Astrocyte (in vitro differentiated cells and primary cell): ENCODE results near the gene RAB3B.

Experiments
- EZH2 ChIP-seq: IDR thresholded peaks from 2 replicates; pipeline ENCODE4 v1.6.1; 2012; ENCODE audit warnings: mild to moderate bottlenecking, low read length, inconsistent platforms; ENCODE audit not compliant: insufficient read depth
- TF ChIP-seq, protein P1 (sequence below): IDR thresholded peaks from 2 replicates; pipeline ENCODE4 v1.5.1; 2011; ENCODE audit warnings: low read depth, mild to moderate bottlenecking, inconsistent platforms, low read length, moderate library complexity; ENCODE audit not compliant: insufficient read depth

DNA sequence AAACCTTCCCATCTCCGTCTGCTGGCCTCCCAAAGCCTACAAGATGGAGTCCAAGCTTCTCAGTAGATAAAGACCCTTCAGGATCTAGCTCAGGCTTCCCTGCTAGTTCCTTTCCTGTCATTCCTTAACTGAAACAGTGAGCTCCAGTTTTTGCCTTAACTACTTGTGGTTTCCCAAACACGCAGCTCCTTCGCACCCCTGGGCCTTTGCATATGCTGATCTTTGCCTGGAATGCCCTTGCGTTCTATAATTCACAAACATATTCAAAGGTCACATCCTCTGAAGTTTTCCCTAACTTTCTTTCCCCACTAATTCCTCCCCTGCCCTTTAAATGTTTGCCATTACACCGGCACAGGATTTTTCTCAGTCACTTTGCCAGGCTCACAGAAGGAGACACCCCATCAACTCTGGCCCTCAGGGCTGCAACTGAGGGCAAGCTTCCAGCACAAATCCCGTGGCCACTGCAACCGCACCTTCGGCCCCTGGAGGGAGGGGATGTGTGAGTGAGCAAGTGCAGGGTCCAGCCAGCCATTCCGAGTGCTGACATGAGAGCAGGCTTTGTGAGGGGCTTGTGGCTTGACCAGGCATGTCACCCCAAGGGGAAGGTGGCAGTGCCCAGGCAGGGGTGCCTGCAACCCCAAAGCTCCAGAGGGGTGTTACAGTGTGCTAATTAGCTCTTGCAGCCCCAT is 41.3 kb downstream of the RAB3B start:
- TF ChIP-seq, protein P1, sequence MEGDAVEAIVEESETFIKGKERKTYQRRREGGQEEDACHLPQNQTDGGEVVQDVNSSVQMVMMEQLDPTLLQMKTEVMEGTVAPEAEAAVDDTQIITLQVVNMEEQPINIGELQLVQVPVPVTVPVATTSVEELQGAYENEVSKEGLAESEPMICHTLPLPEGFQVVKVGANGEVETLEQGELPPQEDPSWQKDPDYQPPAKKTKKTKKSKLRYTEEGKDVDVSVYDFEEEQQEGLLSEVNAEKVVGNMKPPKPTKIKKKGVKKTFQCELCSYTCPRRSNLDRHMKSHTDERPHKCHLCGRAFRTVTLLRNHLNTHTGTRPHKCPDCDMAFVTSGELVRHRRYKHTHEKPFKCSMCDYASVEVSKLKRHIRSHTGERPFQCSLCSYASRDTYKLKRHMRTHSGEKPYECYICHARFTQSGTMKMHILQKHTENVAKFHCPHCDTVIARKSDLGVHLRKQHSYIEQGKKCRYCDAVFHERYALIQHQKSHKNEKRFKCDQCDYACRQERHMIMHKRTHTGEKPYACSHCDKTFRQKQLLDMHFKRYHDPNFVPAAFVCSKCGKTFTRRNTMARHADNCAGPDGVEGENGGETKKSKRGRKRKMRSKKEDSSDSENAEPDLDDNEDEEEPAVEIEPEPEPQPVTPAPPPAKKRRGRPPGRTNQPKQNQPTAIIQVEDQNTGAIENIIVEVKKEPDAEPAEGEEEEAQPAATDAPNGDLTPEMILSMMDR: no peak
- no peak for TF ChIP-seq EZH2
